ENCODE results near the gene TMEM267.
"Not testable (repeated sequence)": the region's sequence is repeated elsewhere in the genome, so short reads cannot be mapped to it uniquely, and the experiment has no call there.

TMEM267 gene

DNA sequence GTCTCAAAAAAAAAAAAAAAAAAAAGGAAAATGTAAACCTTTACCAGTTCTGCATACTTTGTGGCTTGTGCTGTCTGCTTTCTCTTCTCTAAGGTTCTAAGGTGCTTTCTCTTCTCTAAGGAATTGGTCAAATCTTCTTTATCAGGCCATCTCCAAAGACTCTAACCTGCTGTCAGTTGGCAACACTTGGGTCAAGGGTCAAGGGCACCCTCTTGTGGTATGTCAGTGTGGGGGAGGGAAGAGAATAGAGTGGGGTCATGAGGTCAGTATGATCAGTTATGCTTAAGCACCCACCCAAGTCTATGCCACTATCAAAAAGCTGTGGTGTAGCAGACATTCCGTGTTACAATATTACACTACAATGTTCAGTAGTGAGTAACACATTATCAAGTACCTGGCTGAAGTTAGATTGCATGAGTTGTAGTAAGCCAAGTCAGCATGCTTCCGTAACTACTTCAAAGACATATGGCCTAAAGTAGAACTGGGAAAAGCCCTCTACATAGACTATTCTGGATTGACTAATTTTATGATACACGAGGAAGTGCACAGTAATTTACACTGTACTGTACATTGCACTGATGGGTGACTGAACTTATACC is 46.5 kb downstream of the TMEM267 start:
- H3K27ac ChIP-seq: no peak overlapping the region
- TF ChIP-seq CTCF (IDR thresholded peaks at IDR 0.05): no peak
- no peak for TF ChIP-seq ZFX (IDR thresholded peaks at IDR 0.05; ENCODE audit: borderline replicate concordance)

DNA sequence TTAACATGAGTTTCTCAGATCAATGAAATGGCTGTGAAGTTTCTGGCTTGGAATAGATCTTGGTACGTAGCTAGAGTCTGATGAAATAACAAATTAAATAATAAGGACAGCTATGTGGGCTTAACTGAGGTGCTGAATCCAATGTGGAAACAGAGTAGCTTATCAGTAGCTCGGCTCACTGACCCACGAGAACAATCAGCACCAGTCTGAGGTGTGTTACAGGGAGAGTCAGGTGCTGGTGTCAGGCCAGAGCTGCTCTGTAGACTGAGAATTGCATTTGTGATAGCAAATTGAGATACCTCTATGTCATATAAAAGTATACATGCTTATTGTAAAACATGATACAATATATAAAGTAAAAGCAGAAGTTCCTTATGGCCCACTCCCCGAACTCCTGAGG is 50.3 kb downstream of the TMEM267 start:
- no peak overlapping the region for H3K27ac ChIP-seq

GRCh38 chr5:43432486-43433375 is 50.9 kb downstream of the TMEM267 start:
- H3K27ac ChIP-seq: no peak overlapping the region
- TF ChIP-seq ZFX (IDR thresholded peaks at IDR 0.05; ENCODE audit: borderline replicate concordance): no peak
- no peak for TF ChIP-seq CTCF (IDR thresholded peaks at IDR 0.05)

More for the DNA sequence above, 50.3 kb downstream of the TMEM267 start:
- TF ChIP-seq CTCF (IDR thresholded peaks at IDR 0.05) (no peak), ZFX (IDR thresholded peaks at IDR 0.05; ENCODE audit: borderline replicate concordance) (no peak)

DNA sequence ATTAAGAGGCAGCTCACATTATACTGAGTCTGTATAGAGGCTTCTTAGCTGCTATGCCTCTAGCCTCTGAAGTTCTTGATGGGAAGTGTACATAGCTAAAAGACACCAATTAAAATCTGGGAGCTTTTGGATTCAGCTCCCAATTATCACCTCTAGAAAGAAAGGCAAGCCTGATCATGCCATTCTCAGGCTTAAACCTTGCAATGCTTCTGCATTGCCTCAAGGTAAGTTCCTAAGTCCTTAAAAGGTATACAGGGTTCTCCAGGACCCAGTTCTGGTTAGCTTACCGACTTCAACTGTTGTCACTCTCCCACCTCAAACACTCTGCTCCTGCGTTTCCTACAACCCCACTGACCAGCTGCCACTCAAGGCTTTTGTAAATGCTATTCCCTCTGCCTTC is 54.0 kb downstream of the TMEM267 start:
- H3K27ac ChIP-seq: no peak overlapping the region

GRCh38 chr5:43429016-43429415 is 54.6 kb downstream of the TMEM267 start:
- H3K27ac ChIP-seq: no peak overlapping the region
- TF ChIP-seq CTCF (IDR thresholded peaks at IDR 0.05) (no peak), ZFX (IDR thresholded peaks at IDR 0.05; ENCODE audit: borderline replicate concordance) (no peak)

More for the DNA sequence above, 54.0 kb downstream of the TMEM267 start:
- TF ChIP-seq ZFX (IDR thresholded peaks at IDR 0.05; ENCODE audit: borderline replicate concordance) (no peak), CTCF (IDR thresholded peaks at IDR 0.05) (no peak)

DNA sequence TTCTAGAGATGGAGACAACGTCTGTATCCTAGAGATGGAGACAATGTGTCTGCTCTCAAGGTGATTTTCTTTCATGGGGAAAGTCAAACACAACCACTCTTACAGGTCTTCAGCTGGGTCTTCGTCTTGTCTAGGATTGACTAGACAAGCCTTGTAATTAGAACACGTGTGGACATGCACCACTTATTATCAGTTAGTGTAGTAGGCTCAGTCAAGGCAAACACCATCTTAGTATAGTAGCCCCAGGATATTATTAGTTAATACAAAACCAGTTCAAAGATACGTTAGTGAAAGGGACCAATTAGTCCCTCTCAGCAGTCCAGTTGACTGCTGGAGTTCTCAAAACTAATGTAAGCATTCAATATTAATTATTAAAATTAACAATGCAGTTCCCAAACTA is 56.4 kb downstream of the TMEM267 start:
- no peak overlapping the region for H3K27ac ChIP-seq
- no peak for TF ChIP-seq ZFX (IDR thresholded peaks at IDR 0.05; ENCODE audit: borderline replicate concordance)
- no peak for TF ChIP-seq CTCF (IDR thresholded peaks at IDR 0.05)

- no peak overlapping the region for H3K27ac ChIP-seq
Observed at GRCh38 chr5:43425983-43426382, 57.7 kb downstream of the TMEM267 start.

DNA sequence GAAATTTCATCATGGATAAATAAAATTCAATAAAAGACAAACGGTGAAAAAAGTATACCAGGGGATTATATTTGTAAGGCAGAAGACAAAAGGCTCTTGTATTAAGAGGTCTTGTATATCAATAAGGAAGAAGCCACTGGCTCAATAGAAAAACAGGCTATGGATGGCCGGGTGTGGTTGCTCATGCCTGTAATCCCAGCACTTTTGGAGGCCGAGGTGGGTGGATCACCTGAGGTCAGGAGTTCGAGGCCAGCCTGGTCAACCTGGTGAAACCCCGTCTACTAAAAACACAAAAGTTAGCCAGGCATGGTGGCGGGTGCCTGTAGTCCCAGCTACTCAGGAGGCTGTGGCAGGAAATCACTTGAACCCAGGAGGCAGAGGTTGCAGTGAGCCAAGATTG is 60.6 kb downstream of the TMEM267 start:
- H3K27ac ChIP-seq: not testable (repeated sequence)

More at GRCh38 chr5:43425983-43426382, 57.7 kb downstream of the TMEM267 start:
- no peak for TF ChIP-seq ZFX (IDR thresholded peaks at IDR 0.05; ENCODE audit: borderline replicate concordance)
- no peak for TF ChIP-seq CTCF (IDR thresholded peaks at IDR 0.05)

Measured in 22Rv1 (cell line).